ENCODE results near the gene DBN1. TPM values are rescaled to one million over a fixed set of nuclear protein-coding genes. Genes with fewer than 3 reads are reported as not detected.

DBN1 gene
- total and polyA plus RNA-seq, 2 donors (not counting 1 experiment from before 2014, with no cell fraction given): 1.4 to 1.9 TPM

- peaks cover 91% of the 10 kb centered on the region for H4K20me1 ChIP-seq (ENCODE audit: control insufficient read depth, insufficient read depth, low read length, poor library complexity, severe bottlenecking)
- ATAC-seq (ENCODE audit: low read depth): no peak
- DNase-seq: no peak
- CTCF ChIA-PET: interaction anchor here (0.5 to 12.3 kb wide), 3 partner anchors 9 to 419 kb away, joined by 3 to 143 read pairs (median 82); partner anchors contain the start of gene PRR7
- no peak for TF ChIP-seq CTCF (IDR thresholded peaks at IDR 0.05)
- TF ChIP-seq EZH2 (IDR thresholded peaks at IDR 0.05; ENCODE audit: borderline replicate concordance, insufficient read depth, low read depth, low read length, poor library complexity, severe bottlenecking): no peak
- no peak overlapping the region for H3K9ac ChIP-seq (ENCODE audit: low read length)
- no peaks in the 10 kb centered on the region for H3K27me3 ChIP-seq (replicated peaks in 1 of 4; ENCODE audit: control extremely low read depth in 1 of 4, control insufficient read depth in 3 of 4, insufficient read depth in 4 of 4, low read length in 3 of 4)
- H3K4me2 ChIP-seq (replicated peaks; ENCODE audit: low read depth, low read length, poor library complexity, severe bottlenecking): no peak overlapping the region
- 95% methylated on average over 13 of the region's 20 CpGs for WGBS (ENCODE audit: insufficient coverage)
- no peak overlapping the region for H3K4me3 Mint-ChIP-seq
- intact Hi-C loops (cut with micrococcal nuclease): no loop called here
- H3K27me3 Mint-ChIP-seq: no peaks in the 10 kb centered on the region
- peaks cover 4 to 94% of the 10 kb centered on the region in 2 experiments for H3K36me3 ChIP-seq (replicated peaks in 1 of 2; ENCODE audit: control extremely low read depth in 1 of 2, control insufficient read depth in 1 of 2, extremely low read depth in 1 of 2, insufficient read depth in 2 of 2, low read length in 1 of 2)
- H3K4me1 Mint-ChIP-seq: peaks cover 45% of the 10 kb centered on the region
- H2AFZ ChIP-seq (ENCODE audit: insufficient read depth, low read depth, low read length, poor library complexity, severe bottlenecking): no peak overlapping the region
- no peaks in the 10 kb centered on the region for H3K9me3 Mint-ChIP-seq (ENCODE audit: insufficient read depth)
- peaks cover 33 to 52% of the 10 kb centered on the region in 2 donors for H3K4me1 ChIP-seq (ENCODE audit: control insufficient read depth in 2 of 2, insufficient read depth in 2 of 2, low read length in 2 of 2)
- POLR2A ChIA-PET: interaction anchor here (6.8 kb wide), 1 partner anchor 10 kb away, joined by 103 read pairs; the partner anchor contains the start of gene PRR7
- H3K9me3 ChIP-seq (ENCODE audit: control extremely low read depth in 1 of 3, control insufficient read depth in 2 of 3, insufficient read depth in 1 of 3, low read length in 2 of 3): no peaks in the 10 kb centered on the region
- peak overlapping the region; percentile 37 for H3K27ac Mint-ChIP-seq
- H3K4me3 ChIP-seq (ENCODE audit: control extremely low read depth in 1 of 5, extremely low read depth in 1 of 5, insufficient read depth in 1 of 5, low read depth in 2 of 5, low read length in 4 of 5): no peak overlapping the region
- H3K79me2 ChIP-seq (ENCODE audit: control insufficient read depth, insufficient read depth, low read length): peaks cover 56% of the 10 kb centered on the region
- peak overlapping the region in 1 of 2 donors; percentile 32 for H3K27ac ChIP-seq (ENCODE audit: low read length in 2 of 2)
Observed at GRCh38 chr5:177434942-177435738, 38.3 kb downstream of the DBN1 start.

GRCh38 chr5:177434437-177434836 is 39.0 kb downstream of the DBN1 start:
- ATAC-seq (ENCODE audit: low read depth) (no peak), DNase-seq (peak; percentile 10)
- ChIA-PET CTCF (interaction anchor here (0.5 to 12.3 kb wide), 3 partner anchors 9 to 420 kb away, joined by 3 to 143 read pairs (median 82); partner anchors contain the start of gene PRR7), POLR2A (interaction anchor here (6.8 kb wide), 1 partner anchor 11 kb away, joined by 103 read pairs; the partner anchor contains the start of gene PRR7)
- Histone ChIP-seq H3K36me3 (replicated peaks in 1 of 2; ENCODE audit: control extremely low read depth in 1 of 2, control insufficient read depth in 1 of 2, extremely low read depth in 1 of 2, insufficient read depth in 2 of 2, low read length in 1 of 2) (peaks cover 4 to 94% of the 10 kb centered on the region in 2 experiments), H3K27me3 (replicated peaks in 1 of 4; ENCODE audit: control extremely low read depth in 1 of 4, control insufficient read depth in 3 of 4, insufficient read depth in 4 of 4, low read length in 3 of 4) (no peaks in the 10 kb centered on the region), H3K4me2 (replicated peaks; ENCODE audit: low read depth, low read length, poor library complexity, severe bottlenecking) (no peak overlapping the region), H3K79me2 (ENCODE audit: control insufficient read depth, insufficient read depth, low read length) (peaks cover 63% of the 10 kb centered on the region), H3K9me3 (ENCODE audit: control extremely low read depth in 1 of 3, control insufficient read depth in 2 of 3, insufficient read depth in 1 of 3, low read length in 2 of 3) (no peaks in the 10 kb centered on the region), H3K4me1 (ENCODE audit: control insufficient read depth in 2 of 2, insufficient read depth in 2 of 2, low read length in 2 of 2) (peaks cover 40 to 59% of the 10 kb centered on the region in 2 donors), H3K9ac (ENCODE audit: low read length) (no peak overlapping the region), H3K27ac (ENCODE audit: low read length in 2 of 2) (peak overlapping the region in 1 of 2 donors; percentile 96), H4K20me1 (ENCODE audit: control insufficient read depth, insufficient read depth, low read length, poor library complexity, severe bottlenecking) (peaks cover 91% of the 10 kb centered on the region), H3K4me3 (ENCODE audit: control extremely low read depth in 1 of 5, extremely low read depth in 1 of 5, insufficient read depth in 1 of 5, low read depth in 2 of 5, low read length in 4 of 5) (no peak overlapping the region), H2AFZ (ENCODE audit: insufficient read depth, low read depth, low read length, poor library complexity, severe bottlenecking) (no peak overlapping the region)
- WGBS (ENCODE audit: insufficient coverage): over 99% methylated on average over 8 of the region's 8 CpGs
- Mint-ChIP-seq H3K4me1 (peaks cover 46% of the 10 kb centered on the region), H3K27ac (peak overlapping the region; percentile 15), H3K27me3 (no peaks in the 10 kb centered on the region), H3K4me3 (no peak overlapping the region), H3K9me3 (ENCODE audit: insufficient read depth) (no peaks in the 10 kb centered on the region)
- intact Hi-C loops (cut with micrococcal nuclease): no loop called here
- TF ChIP-seq CTCF (IDR thresholded peaks at IDR 0.05): no peak
- no peak for TF ChIP-seq EZH2 (IDR thresholded peaks at IDR 0.05; ENCODE audit: borderline replicate concordance, insufficient read depth, low read depth, low read length, poor library complexity, severe bottlenecking)

All from B cell (primary cell).